ENCODE measurements around the gene PALLD. TPM values are rescaled to one million over a fixed set of nuclear protein-coding genes. Genes with fewer than 3 reads are reported as not detected.

PALLD gene
- total RNA-seq, 1 experiment from 2014 or later = 26.7 TPM

DNA sequence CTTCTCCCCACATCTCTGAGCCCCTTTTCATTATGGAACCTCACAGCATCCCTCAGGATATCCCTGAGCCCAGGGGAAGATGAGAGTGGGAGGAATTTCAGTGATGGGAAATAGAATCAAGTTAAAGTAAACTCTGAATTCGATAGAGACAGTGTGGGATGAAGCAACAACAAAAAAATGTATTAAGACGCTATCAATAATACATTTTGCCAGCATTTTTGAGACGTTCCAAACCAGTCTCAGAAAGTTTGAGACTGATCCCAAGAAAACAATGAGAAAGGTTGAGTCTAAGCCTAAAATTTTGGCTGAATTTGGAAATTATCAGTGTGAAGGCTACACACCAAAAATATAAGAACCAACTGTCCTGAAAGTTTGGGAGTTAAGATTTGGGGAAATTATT, 317.0 kb downstream of the PALLD start:
- intact Hi-C loops (cut with micrococcal nuclease) = no loop called here
- no peak for ATAC-seq

DNA sequence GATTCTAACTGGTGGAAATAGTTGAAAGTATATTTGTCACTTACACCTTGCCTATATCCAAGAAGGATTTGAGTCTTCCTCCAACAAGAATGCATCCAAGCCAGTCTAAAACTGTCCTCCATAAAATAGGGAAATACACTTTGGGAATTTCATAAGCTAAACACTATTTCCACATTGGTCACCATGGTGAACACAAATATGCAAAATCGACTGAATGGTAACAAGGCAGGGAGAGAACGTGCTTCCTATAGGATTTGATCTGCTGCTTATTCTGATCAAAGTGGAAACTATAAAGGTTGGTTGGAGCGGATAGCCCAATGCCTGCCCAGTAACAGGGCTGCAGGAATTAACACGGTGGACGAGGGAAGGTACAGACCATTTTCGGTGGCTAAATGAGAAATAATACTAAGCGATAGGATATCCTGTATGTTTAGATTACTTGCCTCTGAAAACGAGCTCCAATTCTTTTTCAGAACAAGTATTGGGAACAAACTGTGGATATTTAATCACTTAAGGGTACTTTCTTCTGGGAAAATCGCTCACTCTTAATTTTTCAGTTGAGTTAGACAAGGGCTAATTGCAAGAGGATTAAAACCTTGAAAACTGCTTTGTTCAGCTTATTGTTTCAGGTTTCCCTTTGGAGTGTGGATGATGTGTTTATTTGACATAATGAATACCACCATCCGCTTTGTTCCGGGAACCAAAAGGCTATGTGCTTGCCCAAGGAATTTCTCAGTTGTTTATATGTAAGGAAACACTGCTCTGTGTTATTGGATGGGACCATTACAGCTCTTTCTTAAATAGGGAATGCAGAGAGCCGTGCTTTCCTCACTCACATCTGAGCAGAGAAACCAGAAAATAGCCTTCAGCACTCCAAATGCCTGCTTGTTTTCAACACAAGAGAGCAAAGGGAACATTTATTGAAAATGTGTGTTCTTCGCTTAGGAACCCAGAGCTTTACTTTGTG, 318.8 kb downstream of the PALLD start:
- Histone ChIP-seq H3K27me3 (ENCODE audit: low read length) (no peaks in the 10 kb centered on the region), H2AFZ (ENCODE audit: low read length) (no peak overlapping the region), H3K4me3 (ENCODE audit: low read length) (no peak overlapping the region), H3K4me2 (ENCODE audit: low read length) (no peak overlapping the region), H3K9me3 (ENCODE audit: low read length) (no peaks in the 10 kb centered on the region), H3K9me2 (replicated peaks; ENCODE audit: low read length) (no peaks in the 10 kb centered on the region), H4K20me1 (ENCODE audit: low read length) (no peaks in the 10 kb centered on the region), H3K9ac (ENCODE audit: low read length) (no peak overlapping the region), H3K27ac (ENCODE audit: low read length) (no peak overlapping the region), H3K4me1 (ENCODE audit: insufficient read depth, low read length) (peaks cover 11% of the 10 kb centered on the region), H3K36me3 (ENCODE audit: low read depth, low read length) (no peaks in the 10 kb centered on the region), H3F3A (ENCODE audit: low read length, unreplicated experiment) (no peaks in the 10 kb centered on the region), H3K79me2 (ENCODE audit: low read length) (no peaks in the 10 kb centered on the region)
- ATAC-seq (no peak), DNase-seq (no peak)
- BruUV-seq (replicated peaks) = no TSS peak
- ChIA-PET POLR2A (ENCODE audit: unreplicated experiment) (interaction anchor here (0.7 kb wide), 1 partner anchor 16 kb away, joined by 3 read pairs; no protein-coding TSS in a partner anchor), CTCF (interaction anchor here (0.6 kb wide), 1 partner anchor 17 kb away, joined by 4 read pairs; no protein-coding TSS in a partner anchor)
- intact Hi-C loops (cut with micrococcal nuclease) = loop anchor here (5.0 kb wide), 1 partner anchor 228 kb away; no protein-coding TSS in a partner anchor
- TF ChIP-seq CTCF (conservative IDR thresholded peaks at IDR 0.05; ENCODE audit: low read depth, low read length) (no peak), EZH2phosphoT487 (IDR thresholded peaks at IDR 0.05; ENCODE audit: borderline replicate concordance, low read length) (no peak), EZH2 (IDR thresholded peaks at IDR 0.05; ENCODE audit: low read length, unreplicated experiment) (no peak)

More for the DNA sequence above, 317.0 kb downstream of the PALLD start:
- Histone ChIP-seq H3K36me3 (ENCODE audit: low read depth, low read length) (no peaks in the 10 kb centered on the region), H2AFZ (ENCODE audit: low read length) (no peak overlapping the region), H3K9me2 (replicated peaks; ENCODE audit: low read length) (no peaks in the 10 kb centered on the region), H3K27me3 (ENCODE audit: low read length) (no peaks in the 10 kb centered on the region), H3K4me2 (ENCODE audit: low read length) (no peak overlapping the region), H3K4me3 (ENCODE audit: low read length) (no peak overlapping the region), H3F3A (ENCODE audit: low read length, unreplicated experiment) (no peaks in the 10 kb centered on the region), H3K4me1 (ENCODE audit: insufficient read depth, low read length) (peaks cover 11% of the 10 kb centered on the region), H3K9ac (ENCODE audit: low read length) (no peak overlapping the region), H3K9me3 (ENCODE audit: low read length) (no peaks in the 10 kb centered on the region), H3K27ac (ENCODE audit: low read length) (no peak overlapping the region), H4K20me1 (ENCODE audit: low read length) (no peaks in the 10 kb centered on the region), H3K79me2 (ENCODE audit: low read length) (no peaks in the 10 kb centered on the region)
- ChIA-PET POLR2A (ENCODE audit: unreplicated experiment) (no interaction called here), CTCF (no interaction called here)
- BruUV-seq (replicated peaks) = no TSS peak
- DNase-seq = no peak
- TF ChIP-seq CTCF (conservative IDR thresholded peaks at IDR 0.05; ENCODE audit: low read depth, low read length) = no peak
- no peak for TF ChIP-seq EZH2 (IDR thresholded peaks at IDR 0.05; ENCODE audit: low read length, unreplicated experiment)
- no peak for TF ChIP-seq EZH2phosphoT487 (IDR thresholded peaks at IDR 0.05; ENCODE audit: borderline replicate concordance, low read length)
